Skeletal muscle tissue (tissue), 4 donors: ENCODE results near the gene FCHO1. TPM values are rescaled to one million over a fixed set of nuclear protein-coding genes. Genes with fewer than 3 reads are reported as not detected.

Source experiments
- H3K27ac ChIP-seq: one replicate; pipeline ENCODE4 v1.7.0; 2013; ENCODE audit warnings: mild to moderate bottlenecking, low read depth, low read length, inconsistent platforms
- H3K27me3 ChIP-seq, 3 donors: one replicate each; pipeline ENCODE4 v1.7.0; 2013; ENCODE audit warnings: low read length in 3 of 3; ENCODE audit not compliant: control insufficient read depth in 3 of 3, insufficient read depth in 3 of 3
- H3K36me3 ChIP-seq, 3 donors: one replicate each; pipeline ENCODE4 v1.7.0; 2013; ENCODE audit warnings: low read length in 3 of 3; ENCODE audit not compliant: control insufficient read depth in 3 of 3, insufficient read depth in 3 of 3
- H3K4me1 ChIP-seq, 3 donors: one replicate each; pipeline ENCODE4 v1.7.0; 2013; ENCODE audit warnings: low read length in 3 of 3, mild to moderate bottlenecking in 3 of 3; ENCODE audit not compliant: control insufficient read depth in 3 of 3, insufficient read depth in 3 of 3
- H3K4me3 ChIP-seq, 3 donors: one replicate each; pipeline ENCODE4 v1.7.0; 2013; ENCODE audit warnings: low read length in 3 of 3
- H3K9ac ChIP-seq, 3 donors: one replicate each; pipeline ENCODE4 v1.7.0; 2013; ENCODE audit warnings: low read length in 3 of 3, mild to moderate bottlenecking in 3 of 3, moderate library complexity in 2 of 3, low read depth in 1 of 3
- H3K9me3 ChIP-seq, 3 donors: one replicate each; pipeline ENCODE4 v1.7.0; 2013; ENCODE audit warnings: low read length in 3 of 3; ENCODE audit not compliant: control insufficient read depth in 3 of 3
- total RNA-seq: library from RNA; depleted of rRNA; stranded (reverse); fragments of >200 nt; gene quantifications from one replicate; pipeline ENCODE4 v1.2.3, GENCODE V29; 2014
- donor health status: Osteomylitis.

Gene FCHO1
- total RNA-seq, 1 donor from 2014 or later, result 1.0 TPM

DNA sequence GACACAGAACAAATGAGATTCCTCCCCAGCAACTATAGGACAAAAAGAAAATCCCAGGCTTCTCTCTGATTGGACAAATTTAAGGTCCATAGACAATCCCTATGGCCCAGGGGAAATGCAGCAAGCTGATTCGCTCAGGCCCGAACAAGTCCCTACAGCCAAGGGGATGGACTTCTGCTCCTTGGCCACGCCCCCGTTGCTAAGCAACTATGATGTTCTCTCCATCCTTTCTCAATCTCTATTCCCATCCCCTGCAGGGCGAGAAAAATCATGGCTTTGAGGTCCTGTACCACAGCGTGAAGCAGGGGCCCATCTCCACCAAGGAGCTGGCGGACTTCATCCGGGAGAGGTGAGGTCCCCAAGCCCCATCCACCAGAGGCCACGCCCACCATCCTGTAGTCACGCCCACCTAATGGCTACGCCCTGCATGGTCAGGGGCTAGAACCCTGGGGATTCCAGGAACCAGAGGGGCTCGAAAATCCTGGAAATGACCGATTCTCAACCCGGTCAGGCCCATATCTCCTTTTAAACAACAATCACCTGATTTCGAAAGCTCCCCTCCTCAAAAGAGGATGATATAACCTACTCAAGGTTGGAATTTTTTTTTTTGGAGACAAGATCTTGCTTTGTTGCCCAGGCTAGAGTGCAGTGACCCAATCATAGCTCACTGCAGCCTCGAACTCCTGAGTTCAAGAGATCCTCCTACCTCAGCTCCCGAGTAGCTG, 11.4 kb downstream of the FCHO1 start:
- Histone ChIP-seq H3K4me1 (peaks cover 4 to 5% (median 4%) of the 10 kb centered on the region in 3 donors), H3K36me3 (no peaks in the 10 kb centered on the region), H3K9ac (no peak overlapping the region), H3K9me3 (no peaks in the 10 kb centered on the region), H3K27me3 (peaks cover 2 to 21% (median 3%) of the 10 kb centered on the region in 3 donors), H3K27ac (no peak overlapping the region), H3K4me3 (no peak overlapping the region)

DNA sequence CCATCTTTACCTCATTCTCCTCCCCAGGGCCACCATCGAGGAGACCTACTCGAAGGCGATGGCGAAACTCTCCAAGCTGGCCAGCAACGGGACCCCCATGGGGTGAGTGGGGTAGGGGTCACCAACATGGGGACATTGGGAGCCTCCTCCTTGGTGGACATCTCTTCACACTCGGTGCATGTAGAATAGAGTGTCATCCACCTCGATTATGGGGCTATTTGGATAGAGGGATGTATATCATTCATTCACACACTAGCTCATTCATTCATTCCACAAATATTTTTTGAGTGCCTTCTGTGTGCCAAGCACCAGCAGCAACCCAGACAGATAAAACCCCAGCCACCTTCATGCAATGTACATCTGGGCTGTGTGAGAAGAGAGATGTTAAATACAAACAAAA, 13.1 kb downstream of the FCHO1 start:
- H3K4me3 ChIP-seq, result no peak overlapping the region
- no peak overlapping the region for H3K9ac ChIP-seq
- H3K27me3 ChIP-seq, result peaks cover 2 to 15% (median 2%) of the 10 kb centered on the region in 3 donors
- peaks cover 4 to 5% (median 4%) of the 10 kb centered on the region in 3 donors for H3K4me1 ChIP-seq
- H3K9me3 ChIP-seq, result no peaks in the 10 kb centered on the region
- no peaks in the 10 kb centered on the region for H3K36me3 ChIP-seq
- H3K27ac ChIP-seq, result no peak overlapping the region

DNA sequence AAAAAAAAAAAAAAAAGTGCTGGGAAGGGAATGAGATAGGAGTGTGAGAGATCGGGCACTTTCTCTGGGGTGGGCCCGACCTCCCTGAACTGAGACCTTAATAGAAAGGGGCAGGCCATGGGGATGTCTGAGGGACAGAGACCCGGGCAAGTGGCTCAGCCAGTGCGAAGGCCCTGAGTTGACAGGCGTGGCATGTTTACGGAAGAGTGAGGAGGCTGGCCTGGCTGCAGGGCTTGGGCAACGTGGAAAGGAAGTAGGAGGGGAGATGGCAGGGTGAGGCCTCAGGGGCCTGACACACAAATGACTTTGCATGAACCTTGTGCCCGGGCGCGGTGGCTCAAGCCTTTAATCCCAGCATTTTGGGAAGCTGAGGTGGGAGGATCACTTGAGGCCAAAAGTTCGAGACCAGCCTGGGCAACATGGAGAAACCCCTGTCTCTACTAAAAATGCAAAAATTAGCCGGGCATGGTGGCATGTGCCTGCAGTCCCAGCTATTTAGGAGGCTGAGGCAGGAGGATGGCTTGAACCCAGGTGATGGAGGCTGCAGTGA, 13.9 kb downstream of the FCHO1 start:
- H3K9me3 ChIP-seq, result no peaks in the 10 kb centered on the region

DNA sequence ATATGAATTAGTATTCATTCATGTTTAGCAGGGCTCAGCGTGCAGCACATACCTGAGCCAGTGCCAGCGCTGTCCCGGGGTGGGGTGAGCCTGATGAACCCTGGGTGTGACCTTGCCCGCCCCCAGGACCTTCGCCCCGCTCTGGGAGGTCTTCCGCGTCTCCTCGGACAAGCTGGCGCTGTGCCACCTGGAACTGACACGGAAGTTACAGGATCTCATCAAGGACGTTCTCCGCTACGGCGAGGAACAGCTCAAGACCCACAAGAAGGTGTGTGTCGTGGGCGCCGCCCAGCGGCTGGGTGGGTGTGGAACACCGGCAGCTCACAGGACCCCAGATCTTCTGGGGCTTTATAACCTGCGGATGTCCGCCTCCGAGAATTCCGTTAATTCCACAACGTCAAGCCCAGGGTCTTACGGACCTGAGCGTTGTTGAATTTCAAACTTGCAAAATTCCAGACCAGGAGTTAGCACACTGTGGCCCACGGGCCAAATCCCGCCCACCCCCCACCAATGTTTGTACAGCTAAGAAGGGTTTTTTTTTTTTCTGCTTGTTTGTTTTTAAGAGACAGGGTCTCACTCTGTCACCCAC, 15.4 kb downstream of the FCHO1 start:
- Histone ChIP-seq H3K4me3 (peak overlapping the region in 1 of 3 donors; percentile 13), H3K4me1 (peaks cover 4 to 5% (median 4%) of the 10 kb centered on the region in 3 donors), H3K27ac (no peak overlapping the region), H3K9ac (no peak overlapping the region), H3K36me3 (no peaks in the 10 kb centered on the region), H3K27me3 (peaks cover 0 to 10% (median 2%) of the 10 kb centered on the region in 3 donors), H3K9me3 (no peaks in the 10 kb centered on the region)

More for the DNA sequence above, 13.9 kb downstream of the FCHO1 start:
- H3K4me3 ChIP-seq, result no peak overlapping the region
- H3K27ac ChIP-seq, result no peak overlapping the region
- H3K36me3 ChIP-seq, result no peaks in the 10 kb centered on the region
- H3K4me1 ChIP-seq, result peaks cover 4 to 5% (median 4%) of the 10 kb centered on the region in 3 donors
- H3K27me3 ChIP-seq, result peaks cover 0 to 15% (median 2%) of the 10 kb centered on the region in 3 donors
- H3K9ac ChIP-seq, result no peak overlapping the region

DNA sequence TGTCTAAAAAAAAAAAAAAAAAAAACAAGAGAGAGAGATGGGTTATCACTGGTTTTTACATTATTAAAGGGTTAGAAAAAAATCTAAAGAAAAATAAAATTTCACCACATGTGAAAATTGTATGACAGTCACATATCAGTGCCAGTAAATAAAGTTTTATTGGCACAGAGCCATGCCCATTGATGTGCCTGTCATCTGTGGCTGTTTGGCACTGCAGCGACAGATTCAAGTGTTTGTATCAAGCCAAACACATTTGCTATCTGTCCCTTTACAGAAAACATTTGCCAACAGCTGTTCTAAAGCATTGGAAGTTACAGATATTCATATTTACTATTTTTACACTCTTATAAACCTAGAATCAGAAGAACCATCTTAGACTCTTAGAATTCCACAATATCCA, 16.3 kb downstream of the FCHO1 start:
- H3K9me3 ChIP-seq, result no peaks in the 10 kb centered on the region
- H3K4me1 ChIP-seq, result peaks cover 4 to 5% (median 4%) of the 10 kb centered on the region in 3 donors
- no peak overlapping the region for H3K4me3 ChIP-seq
- H3K9ac ChIP-seq, result no peak overlapping the region
- H3K27me3 ChIP-seq, result peaks cover 2 to 8% (median 3%) of the 10 kb centered on the region in 3 donors
- H3K27ac ChIP-seq, result no peak overlapping the region
- H3K36me3 ChIP-seq, result no peaks in the 10 kb centered on the region

DNA sequence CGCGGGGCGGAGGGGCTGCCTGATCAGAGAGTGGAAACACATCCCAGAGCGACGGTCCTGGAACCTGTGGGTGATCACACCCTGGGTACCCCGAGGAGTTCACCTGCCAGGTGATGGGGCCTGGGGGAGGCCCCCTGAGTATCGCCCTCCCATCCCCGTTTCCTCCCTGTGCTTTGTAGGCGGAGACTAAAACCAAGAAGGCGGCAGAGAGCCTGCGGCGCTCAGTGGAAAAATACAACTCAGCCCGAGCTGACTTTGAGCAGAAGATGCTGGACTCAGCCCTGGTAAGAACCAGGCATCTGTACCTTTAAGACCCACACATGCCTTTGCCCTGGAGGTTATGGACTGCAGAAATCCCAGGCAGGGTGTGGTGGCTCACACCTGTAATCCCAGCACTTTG, 19.3 kb downstream of the FCHO1 start:
- Histone ChIP-seq H3K27ac (no peak overlapping the region), H3K9ac (no peak overlapping the region), H3K4me1 (peaks cover 4 to 5% (median 4%) of the 10 kb centered on the region in 3 donors), H3K36me3 (no peaks in the 10 kb centered on the region), H3K4me3 (no peak overlapping the region), H3K9me3 (no peaks in the 10 kb centered on the region), H3K27me3 (peaks cover 0 to 17% (median 15%) of the 10 kb centered on the region in 3 donors)

DNA sequence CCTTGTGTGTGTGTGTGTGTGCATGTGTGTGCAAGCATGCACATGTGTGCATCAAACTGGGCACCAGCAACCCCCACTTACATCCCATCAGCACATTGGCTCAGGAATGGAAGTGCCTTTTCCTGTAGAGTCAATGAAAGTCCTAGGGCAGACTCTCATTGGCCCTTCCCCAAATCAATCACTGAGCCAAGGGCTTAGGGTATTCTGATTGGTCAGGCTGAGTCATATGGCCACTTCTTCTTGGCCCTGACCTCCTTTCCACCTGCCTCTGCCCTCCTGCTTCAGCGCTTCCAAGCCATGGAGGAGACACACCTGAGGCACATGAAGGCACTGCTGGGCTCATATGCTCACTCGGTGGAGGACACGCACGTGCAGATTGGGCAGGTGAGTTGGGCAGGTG, 20.9 kb downstream of the FCHO1 start:
- no peaks in the 10 kb centered on the region for H3K36me3 ChIP-seq
- no peak overlapping the region for H3K27ac ChIP-seq
- H3K4me1 ChIP-seq, result no peaks in the 10 kb centered on the region
- H3K9me3 ChIP-seq, result no peaks in the 10 kb centered on the region
- H3K27me3 ChIP-seq, result peaks cover 12 to 24% (median 24%) of the 10 kb centered on the region in 3 donors
- H3K9ac ChIP-seq, result no peak overlapping the region
- H3K4me3 ChIP-seq, result no peak overlapping the region

DNA sequence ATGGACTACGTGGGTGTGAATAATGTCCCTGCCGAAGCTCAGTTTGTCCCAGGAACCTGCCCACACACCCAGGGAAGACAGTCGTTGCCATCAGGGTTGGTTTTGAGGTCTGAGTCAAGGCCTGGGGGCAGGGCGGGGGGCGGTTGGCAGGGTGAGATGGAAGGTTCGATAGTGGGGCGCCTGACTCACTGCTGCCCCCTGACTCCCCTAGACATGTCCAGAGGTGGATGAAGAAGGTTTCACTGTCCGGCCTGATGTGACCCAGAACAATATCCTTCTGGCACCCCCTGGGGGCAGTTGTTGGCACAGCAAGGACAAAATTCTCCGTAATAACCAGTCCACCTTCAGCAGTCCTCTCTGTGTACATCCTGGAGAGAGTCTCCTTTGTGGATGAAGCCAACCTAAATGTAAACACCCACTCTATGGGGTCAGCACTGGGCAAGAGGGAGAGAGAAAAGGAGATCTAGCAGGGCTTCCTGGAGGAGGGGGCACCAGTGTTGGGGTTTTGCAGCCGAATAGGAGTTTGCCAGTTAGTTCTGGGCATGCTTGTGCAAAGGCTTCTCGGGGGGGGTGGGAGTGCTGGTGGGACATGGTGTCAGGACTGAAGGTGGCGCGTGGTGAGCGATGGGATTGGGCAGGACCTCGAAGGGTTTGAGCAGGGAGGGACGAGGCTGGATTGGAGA, 24.1 kb downstream of the FCHO1 start:
- no peak overlapping the region for H3K27ac ChIP-seq
- H3K4me3 ChIP-seq, result no peak overlapping the region
- no peak overlapping the region for H3K9ac ChIP-seq
- H3K4me1 ChIP-seq, result peaks cover 0 to 2% (median 0%) of the 10 kb centered on the region in 3 donors
- no peaks in the 10 kb centered on the region for H3K36me3 ChIP-seq
- H3K9me3 ChIP-seq, result no peaks in the 10 kb centered on the region
- peaks cover 23 to 47% (median 45%) of the 10 kb centered on the region in 3 donors for H3K27me3 ChIP-seq

DNA sequence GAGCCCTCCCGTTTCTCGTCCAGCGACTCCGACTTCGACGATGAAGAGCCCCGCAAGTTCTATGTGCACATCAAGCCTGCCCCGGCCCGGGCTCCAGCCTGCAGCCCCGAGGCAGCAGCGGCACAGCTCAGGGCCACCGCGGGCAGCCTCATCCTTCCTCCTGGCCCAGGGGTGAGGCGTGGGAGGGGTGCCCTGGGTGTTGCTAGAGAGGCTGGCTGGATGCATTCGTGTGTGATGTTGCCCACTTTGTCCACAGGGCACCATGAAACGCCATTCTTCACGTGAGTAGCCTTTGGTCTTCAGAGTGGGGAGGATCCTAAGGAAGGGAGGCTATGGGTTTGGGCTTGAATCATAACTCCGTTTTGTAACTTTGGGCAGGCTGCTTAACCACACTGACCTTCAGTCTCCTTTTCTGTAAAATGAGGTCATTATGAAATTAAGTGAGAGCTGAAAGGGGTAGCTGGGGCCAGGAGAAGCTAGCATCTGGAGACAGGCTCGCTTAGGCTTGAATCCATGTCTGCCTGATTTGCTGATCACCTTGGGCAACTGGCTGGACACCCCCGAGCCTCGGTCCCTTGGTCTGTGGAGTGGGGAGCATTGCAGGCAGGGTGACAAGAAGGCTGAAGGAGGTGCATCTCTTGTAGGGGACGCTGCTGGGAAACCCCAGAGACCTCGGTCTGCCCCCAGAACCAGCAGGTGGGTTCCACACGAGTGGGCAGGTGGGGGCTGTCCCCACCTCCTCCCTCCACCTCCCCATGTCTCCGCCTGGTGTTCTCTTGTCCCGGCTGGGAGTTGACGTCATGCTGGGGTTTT, 24.9 kb downstream of the FCHO1 start:
- Histone ChIP-seq H3K27ac (no peak overlapping the region), H3K9me3 (no peaks in the 10 kb centered on the region), H3K4me1 (peaks cover 0 to 2% (median 0%) of the 10 kb centered on the region in 3 donors), H3K4me3 (no peak overlapping the region), H3K27me3 (peaks cover 28 to 53% (median 53%) of the 10 kb centered on the region in 3 donors), H3K9ac (no peak overlapping the region), H3K36me3 (no peaks in the 10 kb centered on the region)
